A549 (cell line): ENCODE measurements around the gene CNTNAP1. TPM values are rescaled to one million over a fixed set of nuclear protein-coding genes. Genes with fewer than 3 reads are reported as not detected.

Experiments used
- CEBPB ChIP-seq, 2 experiments: fragments of >200 bp in 1 of 2; sonication (Bioruptor Twin) in 1 of 2; formaldehyde crosslinking in 1 of 2; IDR thresholded peaks; 2 replicates each; pipeline ENCODE4 v1.6.1; 2012 to 2016
- EHMT2 ChIP-seq: fragments of 200-600 bp; sonication (generic); IDR thresholded peaks from 2 replicates; pipeline ENCODE4 v1.6.1; 2016; ENCODE audit warnings: antibody characterized with exemption, low read depth, mild to moderate bottlenecking, moderate library complexity
- FOSB ChIP-seq: fragments of 250-450 bp; sonication (Bioruptor Pico); IDR thresholded peaks from 2 replicates; pipeline ENCODE4 v1.5.0; 2020; ENCODE audit warnings: mild to moderate bottlenecking, moderate library complexity
- FOSL2 ChIP-seq, 2 experiments: fragments of 450-650 bp in 1 of 2; fragments of >200 bp in 1 of 2; sonication (Bioruptor Twin) in 1 of 2; formaldehyde crosslinking; IDR thresholded peaks; 2 replicates each; pipeline versions ENCODE4 v1.5.0 to v1.6.1; 2016 to 2020; ENCODE audit warnings: mild to moderate bottlenecking in 1 of 2, moderate library complexity in 1 of 2
- GATA3 ChIP-seq: IDR thresholded peaks from 2 replicates; pipeline ENCODE4 v1.6.1; 2012; ENCODE audit warnings: borderline replicate concordance
- HDAC2 ChIP-seq: fragments of 200-600 bp; sonication (generic); IDR thresholded peaks from 2 replicates; pipeline ENCODE4 v1.6.1; 2016
- HOXA7 ChIP-seq: fragments of 250-450 bp; sonication (Bioruptor Pico); IDR thresholded peaks from 2 replicates; pipeline ENCODE4 v1.5.0; 2020; ENCODE audit warnings: mild to moderate bottlenecking, moderate library complexity
- HOXB13 ChIP-seq: fragments of 250-450 bp; sonication (Bioruptor Pico); IDR thresholded peaks from 2 replicates; pipeline ENCODE4 v1.5.0; 2020; ENCODE audit warnings: low read depth, mild to moderate bottlenecking, moderate library complexity
- JUNB ChIP-seq: fragments of >200 bp; sonication (Bioruptor Twin); formaldehyde crosslinking; IDR thresholded peaks from 2 replicates; pipeline ENCODE4 v1.6.1; 2016
- KDM1A ChIP-seq: fragments of 200-600 bp; sonication (generic); IDR thresholded peaks from 2 replicates; pipeline ENCODE4 v1.6.1; 2016; ENCODE audit warnings: low read depth, mild to moderate bottlenecking
- KDM5A ChIP-seq: fragments of 200-600 bp; sonication (generic); IDR thresholded peaks from 2 replicates; pipeline ENCODE4 v1.6.1; 2016; ENCODE audit warnings: antibody characterized with exemption, mild to moderate bottlenecking
- NFE2L2 ChIP-seq: fragments of 150-350 bp; conservative IDR thresholded peaks from 2 replicates; pipeline ENCODE4 v1.6.1; 2014; ENCODE audit warnings: low read length
- PHF8 ChIP-seq: fragments of 200-600 bp; sonication (generic); IDR thresholded peaks from 2 replicates; pipeline ENCODE4 v1.6.1; 2016; ENCODE audit warnings: low read depth, mild to moderate bottlenecking, antibody characterized with exemption, moderate library complexity, borderline replicate concordance
- POLR2A ChIP-seq: IDR thresholded peaks from 2 replicates; pipeline ENCODE4 v1.6.1; 2012; ENCODE audit warnings: mild to moderate bottlenecking, low read length
- POLR2AphosphoS2 ChIP-seq: conservative IDR thresholded peaks from 2 replicates; pipeline ENCODE4 v1.6.1; 2012; ENCODE audit warnings: low read length, improper control_type of control experiment, inconsistent platforms
- RNF2 ChIP-seq: fragments of 200-600 bp; sonication (generic); IDR thresholded peaks from 2 replicates; pipeline ENCODE4 v1.6.1; 2016; ENCODE audit warnings: low read depth, mild to moderate bottlenecking, antibody characterized with exemption, moderate library complexity, borderline replicate concordance
- TFCP2L1 ChIP-seq: fragments of 250-450 bp; sonication (Bioruptor Pico); IDR thresholded peaks from 2 replicates; pipeline ENCODE4 v1.5.0; 2021; ENCODE audit warnings: mild to moderate bottlenecking
- TP53 ChIP-seq: fragments of 250-450 bp; sonication (Bioruptor Pico); IDR thresholded peaks from 2 replicates; pipeline ENCODE4 v1.5.0; 2021; ENCODE audit warnings: mild to moderate bottlenecking, moderate library complexity
- ZFP36 ChIP-seq: fragments of 450-650 bp; IDR thresholded peaks from 2 replicates; pipeline ENCODE4 v1.6.1; 2014; ENCODE audit warnings: borderline replicate concordance; ENCODE audit not compliant: partially characterized antibody
- ZSCAN20 ChIP-seq: fragments of 250-450 bp; sonication (Bioruptor Pico); IDR thresholded peaks from 2 replicates; pipeline ENCODE4 v1.8.0; 2022; ENCODE audit warnings: mild to moderate bottlenecking, moderate library complexity
- polyA plus RNA-seq, 4 experiments: library from polyadenylated mRNA; depleted of rRNA in 3 of 4; stranded (reverse); fragments of >200 nt; fragmentation: RNase III in 1 of 4; extraction: RNeasy Plus Mini Kit Qiagen cat#74134 plus additional on column Dnase treatment in 1 of 4; gene quantifications; 2 replicates in 3 of 4; 3 replicates in 1 of 4; pipeline ENCODE4 v1.2.3, GENCODE V29; 2011 to 2017
- TF ChIP-seq, protein P1 (sequence below): fragments of 250-450 bp; sonication (Bioruptor Pico); IDR thresholded peaks from 2 replicates; pipeline ENCODE4 v1.5.0; 2021; ENCODE audit warnings: mild to moderate bottlenecking, moderate library complexity, borderline replicate concordance
- TF ChIP-seq, protein P2 (sequence below): fragments of 150-350 bp; IDR thresholded peaks from 2 replicates; pipeline ENCODE4 v1.6.1; 2014; ENCODE audit warnings: low read depth, mild to moderate bottlenecking, low read length
- TF ChIP-seq, protein P3 (sequence below): fragments of >200 bp; sonication (Bioruptor Twin); formaldehyde crosslinking; IDR thresholded peaks from 2 replicates; pipeline ENCODE4 v1.6.1; 2016
- TF ChIP-seq, protein P4 (sequence below): IDR thresholded peaks from 2 replicates; pipeline ENCODE4 v1.6.1; 2012
- TF ChIP-seq, protein P5 (sequence below): fragments of >200 bp; sonication (Bioruptor Twin); formaldehyde crosslinking; IDR thresholded peaks from 3 replicates; pipeline ENCODE4 v1.5.1; 2016
- TF ChIP-seq, protein P6 (sequence below): IDR thresholded peaks from 2 replicates; pipeline ENCODE4 v1.6.1; 2012
- TF ChIP-seq, protein P7 (sequence below): IDR thresholded peaks from 2 replicates; pipeline ENCODE4 v1.6.1; 2012; ENCODE audit warnings: low read depth, borderline replicate concordance

Gene CNTNAP1
- polyA plus RNA-seq, 2 of the 4 experiments (the other 2 are of a cell fraction) = 6.3 to 8.2 TPM

DNA sequence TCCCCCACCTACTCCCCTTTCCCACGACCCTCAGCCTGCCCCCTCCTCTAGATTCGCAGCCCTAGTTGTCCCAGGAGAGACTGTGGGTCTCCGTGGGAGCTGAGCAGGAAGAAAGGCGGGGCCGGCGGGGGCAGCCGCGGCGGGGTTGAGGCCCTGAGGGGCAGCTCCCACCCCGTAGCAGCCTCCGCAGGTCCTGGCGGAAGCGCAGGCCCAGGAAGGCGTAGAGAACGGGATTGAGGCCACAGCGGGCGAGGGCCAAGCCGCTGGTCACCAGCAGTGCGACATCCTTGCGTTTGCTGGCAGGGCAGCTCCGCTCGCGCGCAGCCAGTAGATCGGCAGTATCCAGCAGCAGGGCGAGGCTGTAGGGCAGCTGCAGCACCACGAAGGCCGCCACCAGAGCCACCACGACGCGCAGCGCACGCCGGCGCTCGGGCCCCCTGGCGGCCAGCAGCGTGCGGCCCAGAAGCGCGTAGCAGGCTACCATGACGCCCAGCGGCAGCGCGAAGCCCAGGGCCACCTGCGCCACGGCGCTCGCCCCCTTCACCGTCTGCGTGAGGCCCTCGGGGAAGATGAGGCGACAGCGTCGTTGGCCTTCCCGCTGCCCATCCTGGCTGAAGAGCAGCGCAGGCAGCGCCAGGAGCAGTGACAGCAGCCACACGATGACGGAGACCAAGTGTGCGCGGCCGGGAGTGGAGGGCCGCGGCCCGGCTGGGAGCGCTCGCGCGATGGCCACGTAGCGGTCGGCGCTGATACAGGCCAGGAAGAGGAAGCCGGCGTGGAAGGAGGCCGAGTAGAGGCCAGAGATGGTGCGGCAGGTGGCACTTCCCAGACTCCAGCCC lies 2.6 kb upstream of the CNTNAP1 start (continued):
- no peak for TF ChIP-seq TP53 (CRISPR knock-in tag)
- TF ChIP-seq, protein P1, sequence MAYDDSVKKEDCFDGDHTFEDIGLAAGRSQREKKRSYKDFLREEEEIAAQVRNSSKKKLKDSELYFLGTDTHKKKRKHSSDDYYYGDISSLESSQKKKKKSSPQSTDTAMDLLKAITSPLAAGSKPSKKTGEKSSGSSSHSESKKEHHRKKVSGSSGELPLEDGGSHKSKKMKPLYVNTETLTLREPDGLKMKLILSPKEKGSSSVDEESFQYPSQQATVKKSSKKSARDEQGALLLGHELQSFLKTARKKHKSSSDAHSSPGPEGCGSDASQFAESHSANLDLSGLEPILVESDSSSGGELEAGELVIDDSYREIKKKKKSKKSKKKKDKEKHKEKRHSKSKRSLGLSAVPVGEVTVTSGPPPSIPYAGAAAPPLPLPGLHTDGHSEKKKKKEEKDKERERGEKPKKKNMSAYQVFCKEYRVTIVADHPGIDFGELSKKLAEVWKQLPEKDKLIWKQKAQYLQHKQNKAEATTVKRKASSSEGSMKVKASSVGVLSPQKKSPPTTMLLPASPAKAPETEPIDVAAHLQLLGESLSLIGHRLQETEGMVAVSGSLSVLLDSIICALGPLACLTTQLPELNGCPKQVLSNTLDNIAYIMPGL = no peak; the same call in 1 of the 2 replicates
- TF ChIP-seq, protein P2, sequence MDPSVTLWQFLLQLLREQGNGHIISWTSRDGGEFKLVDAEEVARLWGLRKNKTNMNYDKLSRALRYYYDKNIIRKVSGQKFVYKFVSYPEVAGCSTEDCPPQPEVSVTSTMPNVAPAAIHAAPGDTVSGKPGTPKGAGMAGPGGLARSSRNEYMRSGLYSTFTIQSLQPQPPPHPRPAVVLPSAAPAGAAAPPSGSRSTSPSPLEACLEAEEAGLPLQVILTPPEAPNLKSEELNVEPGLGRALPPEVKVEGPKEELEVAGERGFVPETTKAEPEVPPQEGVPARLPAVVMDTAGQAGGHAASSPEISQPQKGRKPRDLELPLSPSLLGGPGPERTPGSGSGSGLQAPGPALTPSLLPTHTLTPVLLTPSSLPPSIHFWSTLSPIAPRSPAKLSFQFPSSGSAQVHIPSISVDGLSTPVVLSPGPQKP = no peak
- TF ChIP-seq FOSL2 (IDR thresholded peaks at IDR 0.05) = no peak
- 0 out of 2 replicates have a peak, but pooled peaks have one; percentile 14 for TF ChIP-seq FOSL2 (CRISPR knock-in tag; IDR thresholded peaks at IDR 0.05)
- no peak for TF ChIP-seq EHMT2
- TF ChIP-seq, protein P3, sequence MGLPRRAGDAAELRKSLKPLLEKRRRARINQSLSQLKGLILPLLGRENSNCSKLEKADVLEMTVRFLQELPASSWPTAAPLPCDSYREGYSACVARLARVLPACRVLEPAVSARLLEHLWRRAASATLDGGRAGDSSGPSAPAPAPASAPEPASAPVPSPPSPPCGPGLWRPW = no peak
- peak; percentile 84; the same call in 1 of the 2 replicates for TF ChIP-seq TFCP2L1
- 0 out of 2 replicates have a peak, but pooled peaks have one; percentile 17 for TF ChIP-seq KDM1A
- TF ChIP-seq FOSB = no peak
- TF ChIP-seq, protein P4, sequence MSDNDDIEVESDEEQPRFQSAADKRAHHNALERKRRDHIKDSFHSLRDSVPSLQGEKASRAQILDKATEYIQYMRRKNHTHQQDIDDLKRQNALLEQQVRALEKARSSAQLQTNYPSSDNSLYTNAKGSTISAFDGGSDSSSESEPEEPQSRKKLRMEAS = peak; percentile 100
- no peak; the same call in 1 of the 2 replicates for TF ChIP-seq NFE2L2
- peak; percentile 43; the same call in 1 of the 2 replicates for TF ChIP-seq PHF8
- no peak; the same call in none of the 2 replicates for TF ChIP-seq HOXB13 (CRISPR knock-in tag)
- TF ChIP-seq, protein P5, sequence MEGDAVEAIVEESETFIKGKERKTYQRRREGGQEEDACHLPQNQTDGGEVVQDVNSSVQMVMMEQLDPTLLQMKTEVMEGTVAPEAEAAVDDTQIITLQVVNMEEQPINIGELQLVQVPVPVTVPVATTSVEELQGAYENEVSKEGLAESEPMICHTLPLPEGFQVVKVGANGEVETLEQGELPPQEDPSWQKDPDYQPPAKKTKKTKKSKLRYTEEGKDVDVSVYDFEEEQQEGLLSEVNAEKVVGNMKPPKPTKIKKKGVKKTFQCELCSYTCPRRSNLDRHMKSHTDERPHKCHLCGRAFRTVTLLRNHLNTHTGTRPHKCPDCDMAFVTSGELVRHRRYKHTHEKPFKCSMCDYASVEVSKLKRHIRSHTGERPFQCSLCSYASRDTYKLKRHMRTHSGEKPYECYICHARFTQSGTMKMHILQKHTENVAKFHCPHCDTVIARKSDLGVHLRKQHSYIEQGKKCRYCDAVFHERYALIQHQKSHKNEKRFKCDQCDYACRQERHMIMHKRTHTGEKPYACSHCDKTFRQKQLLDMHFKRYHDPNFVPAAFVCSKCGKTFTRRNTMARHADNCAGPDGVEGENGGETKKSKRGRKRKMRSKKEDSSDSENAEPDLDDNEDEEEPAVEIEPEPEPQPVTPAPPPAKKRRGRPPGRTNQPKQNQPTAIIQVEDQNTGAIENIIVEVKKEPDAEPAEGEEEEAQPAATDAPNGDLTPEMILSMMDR = peak; percentile 86
- 0 out of 2 replicates have a peak, but pooled peaks have one; percentile 35 for TF ChIP-seq ZSCAN20 (CRISPR knock-in tag)
- TF ChIP-seq POLR2AphosphoS2 = no peak
- no peak for TF ChIP-seq CEBPB (IDR thresholded peaks at IDR 0.05)
- TF ChIP-seq, protein P6, sequence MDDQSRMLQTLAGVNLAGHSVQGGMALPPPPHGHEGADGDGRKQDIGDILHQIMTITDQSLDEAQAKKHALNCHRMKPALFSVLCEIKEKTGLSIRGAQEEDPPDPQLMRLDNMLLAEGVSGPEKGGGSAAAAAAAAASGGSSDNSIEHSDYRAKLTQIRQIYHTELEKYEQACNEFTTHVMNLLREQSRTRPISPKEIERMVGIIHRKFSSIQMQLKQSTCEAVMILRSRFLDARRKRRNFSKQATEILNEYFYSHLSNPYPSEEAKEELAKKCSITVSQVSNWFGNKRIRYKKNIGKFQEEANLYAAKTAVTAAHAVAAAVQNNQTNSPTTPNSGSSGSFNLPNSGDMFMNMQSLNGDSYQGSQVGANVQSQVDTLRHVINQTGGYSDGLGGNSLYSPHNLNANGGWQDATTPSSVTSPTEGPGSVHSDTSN = no peak
- peak; percentile 56 for TF ChIP-seq GATA3
- peak; percentile 44; the same call in 1 of the 2 replicates for TF ChIP-seq HDAC2
- no peak for TF ChIP-seq JUNB
- TF ChIP-seq POLR2A = peak; percentile 58
- TF ChIP-seq, protein P7, sequence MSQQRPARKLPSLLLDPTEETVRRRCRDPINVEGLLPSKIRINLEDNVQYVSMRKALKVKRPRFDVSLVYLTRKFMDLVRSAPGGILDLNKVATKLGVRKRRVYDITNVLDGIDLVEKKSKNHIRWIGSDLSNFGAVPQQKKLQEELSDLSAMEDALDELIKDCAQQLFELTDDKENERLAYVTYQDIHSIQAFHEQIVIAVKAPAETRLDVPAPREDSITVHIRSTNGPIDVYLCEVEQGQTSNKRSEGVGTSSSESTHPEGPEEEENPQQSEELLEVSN = peak; percentile 99
- TF ChIP-seq ZFP36 = no peak
- TF ChIP-seq RNF2 = peak; percentile 94; the same call in 1 of the 2 replicates
- TF ChIP-seq KDM5A = no peak
- TF ChIP-seq HOXA7 (CRISPR knock-in tag) = no peak
